ENCODE results near the gene TPGS1.

The TPGS1 gene
- total RNA-seq, result 14.9 to 17.6 reads per million in 2 donors

- DNase-seq, result peak; percentile 75
Observed at GRCh38 chr19:507286-508203, at the start of gene TPGS1. TPGS1 (plus strand) TSS chr19:507497; CDS start chr19:507507, 10 bp downstream.

GRCh38 chr19:457636-458035 lies 49.7 kb upstream of the TPGS1 start:
- DNase-seq, result no peak

- DNase-seq, result no peak
Observed at GRCh38 chr19:458091-459042, 48.9 kb upstream of the TPGS1 start.

- DNase-seq, result no peak
Observed at GRCh38 chr19:459724-460511, 47.4 kb upstream of the TPGS1 start.

GRCh38 chr19:460877-461720 lies 46.2 kb upstream of the TPGS1 start, which contains the start of gene SHC2:
SHC2 (minus strand) TSS chr19:461033; CDS start chr19:460996, 37 bp downstream.
- no peak for DNase-seq

GRCh38 chr19:461721-462551 lies 45.4 kb upstream of the TPGS1 start:
- DNase-seq, result no peak

GRCh38 chr19:463483-464207 lies 43.7 kb upstream of the TPGS1 start:
- no peak for DNase-seq

- no peak for DNase-seq
Observed at GRCh38 chr19:464208-464545, 43.1 kb upstream of the TPGS1 start.

GRCh38 chr19:465056-465816 lies 42.1 kb upstream of the TPGS1 start:
- DNase-seq, result no peak

GRCh38 chr19:467554-467953 lies 39.7 kb upstream of the TPGS1 start:
- DNase-seq, result no peak

- DNase-seq, result no peak
Observed at GRCh38 chr19:468587-469256, 38.6 kb upstream of the TPGS1 start.

GRCh38 chr19:469833-470232 lies 37.5 kb upstream of the TPGS1 start:
- no peak for DNase-seq

GRCh38 chr19:470701-471100 lies 36.6 kb upstream of the TPGS1 start:
- no peak for DNase-seq

GRCh38 chr19:472005-472858 lies 35.1 kb upstream of the TPGS1 start:
- DNase-seq, result no peak

GRCh38 chr19:474126-475078 lies 32.9 kb upstream of the TPGS1 start:
- DNase-seq, result no peak

- DNase-seq, result no peak
Observed at GRCh38 chr19:475360-475759, 31.9 kb upstream of the TPGS1 start.
